ENCODE data around the gene PRCD.

- TF ChIP-seq POLR2A (IDR thresholded peaks at IDR 0.05; ENCODE audit: low read depth, low read length) (no peak), POLR2AphosphoS5 (IDR thresholded peaks at IDR 0.05; ENCODE audit: low read depth, low read length) (no peak)
Measured at GRCh38 chr17:76573096-76573495, 33.3 kb downstream of the PRCD start.

Measured in GM12892 (cell line).